Esophagus muscularis mucosa (tissue), 4 donors: ENCODE measurements around the gene PRLR. TPM values are rescaled to one million over a fixed set of nuclear protein-coding genes. Genes with fewer than 3 reads are reported as not detected.
A peak's percentile ranks its signal among the peaks of the same experiment; 100 is the strongest.

Experiments used
- DNase-seq: peaks from one replicate; pipeline ENCODE4 v3.0.0-alpha.2; 2017; ENCODE audit errors: extremely low spot score
- H3K27ac ChIP-seq, 4 donors: fragments of 200-600 bp; sonication (generic); replicated peaks in 1 of 4; 1 replicate in 3 of 4; 2 replicates in 1 of 4; pipeline ENCODE4 v1.5.1; 2016 to 2019; ENCODE audit warnings: mild to moderate bottlenecking in 1 of 4
- H3K27me3 ChIP-seq, 4 donors: fragments of 200-600 bp; sonication (generic); one replicate each; pipeline versions ENCODE4 v1.5.1 to v1.6.0; 2016 to 2019
- H3K36me3 ChIP-seq, 4 donors: fragments of 200-600 bp; sonication (generic); one replicate each; pipeline ENCODE4 v1.5.1; 2016 to 2019
- H3K4me1 ChIP-seq, 4 donors: fragments of 200-600 bp; sonication (generic); one replicate each; pipeline ENCODE4 v1.5.1; 2016 to 2019
- H3K4me3 ChIP-seq, 4 donors: fragments of 200-600 bp; sonication (generic); 1 replicate in 2 of 4; 2 replicates in 2 of 4; pipeline ENCODE4 v1.5.1; 2016 to 2019; ENCODE audit warnings: mild to moderate bottlenecking in 4 of 4, moderate library complexity in 1 of 4
- H3K9me3 ChIP-seq, 4 donors: fragments of 200-600 bp; sonication (generic); 1 replicate in 3 of 4; 2 replicates in 1 of 4; pipeline ENCODE4 v1.5.1; 2016 to 2019
- EP300 ChIP-seq: sonication (generic); formaldehyde crosslinking; IDR thresholded peaks from one replicate; pipeline ENCODE4 v1.6.1; 2017; ENCODE audit warnings: antibody characterized with exemption
- POLR2A ChIP-seq: fragments of 450-650 bp; IDR thresholded peaks from one replicate; pipeline ENCODE4 v1.6.1; 2017; ENCODE audit warnings: antibody characterized with exemption, moderate library complexity, mild to moderate bottlenecking, low read depth
- POLR2AphosphoS5 ChIP-seq, 2 donors: sonication (generic); formaldehyde crosslinking; IDR thresholded peaks; one replicate each; pipeline ENCODE4 v1.6.1; 2017; ENCODE audit warnings: antibody characterized with exemption in 2 of 2
- WGBS: methylation state at CpG from one replicate; pipeline ENCODE4 v1.1.5; 2018; 5-methylcytosine and 5-hydroxymethylcytosine counted together
- intact Hi-C: fragments of 100-400 bp; cut with DNase I; formaldehyde crosslinking; loops from one replicate; pipeline ENCODE4 v1.15.1; 2023
- total RNA-seq, 4 donors: library from RNA; depleted of rRNA; stranded (reverse); fragments of >200 nt; gene quantifications; one replicate each; pipeline versions ENCODE4 v1.1.0 to v1.2.1, GENCODE V29; 2016
- TF ChIP-seq, protein P1 (sequence below), 3 experiments: fragments of 200-600 bp in 2 of 3; fragments of 450-650 bp in 1 of 3; sonication (generic) in 2 of 3; IDR thresholded peaks; one replicate each; pipeline ENCODE4 v1.5.1; 2017 to 2019; ENCODE audit warnings: antibody characterized with exemption in 3 of 3, mild to moderate bottlenecking in 2 of 3, moderate library complexity in 1 of 3

PRLR gene
- total RNA-seq, 4 donors from 2014 or later, result 0.66 to 1.7 (median 0.79) TPM

DNA sequence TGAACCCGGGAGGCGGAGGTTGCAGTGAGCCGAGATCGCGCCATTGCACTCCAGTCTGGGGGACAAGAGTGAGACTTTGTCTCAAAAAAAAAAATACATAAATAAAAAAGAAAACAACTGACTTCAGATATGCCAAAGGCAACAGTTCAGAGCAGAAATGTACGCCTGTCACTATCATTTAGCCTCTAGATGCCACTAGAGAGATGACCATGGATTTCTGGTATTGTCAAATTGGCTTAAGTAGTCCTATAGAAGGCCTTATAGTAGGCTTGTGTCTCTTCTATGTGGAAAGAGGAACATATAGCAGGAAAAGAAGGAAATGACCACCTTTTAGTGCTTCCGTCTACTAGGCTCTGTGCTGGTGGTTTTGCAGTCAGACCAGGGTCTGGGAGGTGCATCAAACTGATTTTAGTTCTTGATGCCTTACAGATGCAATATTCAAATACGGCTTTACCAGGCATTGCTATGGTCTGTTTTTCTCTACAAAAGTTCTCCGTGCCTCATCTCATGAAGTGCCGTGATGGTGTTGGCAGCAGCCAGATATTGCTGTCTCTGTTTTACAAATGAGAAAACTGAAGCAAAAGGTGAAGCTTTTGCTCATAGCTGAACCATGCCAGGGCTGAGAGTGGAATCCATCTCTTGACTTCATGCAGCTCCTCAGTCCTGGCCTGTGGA is 199.7 kb downstream of the PRLR start:
- no peak overlapping the region for H3K27ac ChIP-seq
- H3K9me3 ChIP-seq, result no peaks in the 10 kb centered on the region
- no peaks in the 10 kb centered on the region for H3K4me1 ChIP-seq
- no peak overlapping the region for H3K4me3 ChIP-seq
- H3K36me3 ChIP-seq, result no peaks in the 10 kb centered on the region
- DNase-seq, result peak; percentile 39
- intact Hi-C loops, result no loop called here
- WGBS, result 83% methylated on average over 10 of the region's 10 CpGs
- no peaks in the 10 kb centered on the region for H3K27me3 ChIP-seq
- TF ChIP-seq POLR2AphosphoS5 (IDR thresholded peaks at IDR 0.05), result no peak
- no peak for TF ChIP-seq EP300
- TF ChIP-seq, protein P1, sequence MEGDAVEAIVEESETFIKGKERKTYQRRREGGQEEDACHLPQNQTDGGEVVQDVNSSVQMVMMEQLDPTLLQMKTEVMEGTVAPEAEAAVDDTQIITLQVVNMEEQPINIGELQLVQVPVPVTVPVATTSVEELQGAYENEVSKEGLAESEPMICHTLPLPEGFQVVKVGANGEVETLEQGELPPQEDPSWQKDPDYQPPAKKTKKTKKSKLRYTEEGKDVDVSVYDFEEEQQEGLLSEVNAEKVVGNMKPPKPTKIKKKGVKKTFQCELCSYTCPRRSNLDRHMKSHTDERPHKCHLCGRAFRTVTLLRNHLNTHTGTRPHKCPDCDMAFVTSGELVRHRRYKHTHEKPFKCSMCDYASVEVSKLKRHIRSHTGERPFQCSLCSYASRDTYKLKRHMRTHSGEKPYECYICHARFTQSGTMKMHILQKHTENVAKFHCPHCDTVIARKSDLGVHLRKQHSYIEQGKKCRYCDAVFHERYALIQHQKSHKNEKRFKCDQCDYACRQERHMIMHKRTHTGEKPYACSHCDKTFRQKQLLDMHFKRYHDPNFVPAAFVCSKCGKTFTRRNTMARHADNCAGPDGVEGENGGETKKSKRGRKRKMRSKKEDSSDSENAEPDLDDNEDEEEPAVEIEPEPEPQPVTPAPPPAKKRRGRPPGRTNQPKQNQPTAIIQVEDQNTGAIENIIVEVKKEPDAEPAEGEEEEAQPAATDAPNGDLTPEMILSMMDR (IDR thresholded peaks at IDR 0.05), result no peak
- TF ChIP-seq POLR2A, result no peak

DNA sequence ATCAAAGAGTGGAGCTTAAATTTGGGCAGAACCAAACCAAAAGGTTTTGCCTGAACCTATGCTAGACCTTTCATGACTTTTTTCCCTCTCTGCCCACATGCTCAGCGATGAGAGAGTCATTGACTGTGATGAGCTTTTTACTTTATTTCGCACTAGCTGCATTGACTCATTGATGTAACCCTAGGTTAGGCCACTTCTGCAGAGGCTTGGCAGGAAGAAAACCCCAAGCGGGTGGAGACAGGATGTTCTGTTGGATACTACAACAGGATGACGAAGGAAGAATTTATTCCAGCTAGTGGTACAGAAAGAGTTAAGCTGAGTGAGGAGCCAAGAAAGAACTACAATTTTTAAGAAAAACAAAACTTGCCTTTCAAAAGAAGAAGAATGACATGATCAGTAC is 201.0 kb downstream of the PRLR start:
- Histone ChIP-seq H3K27ac (no peak overlapping the region), H3K4me3 (no peak overlapping the region)
- 59% methylated on average over 4 of the region's 4 CpGs for WGBS

DNA sequence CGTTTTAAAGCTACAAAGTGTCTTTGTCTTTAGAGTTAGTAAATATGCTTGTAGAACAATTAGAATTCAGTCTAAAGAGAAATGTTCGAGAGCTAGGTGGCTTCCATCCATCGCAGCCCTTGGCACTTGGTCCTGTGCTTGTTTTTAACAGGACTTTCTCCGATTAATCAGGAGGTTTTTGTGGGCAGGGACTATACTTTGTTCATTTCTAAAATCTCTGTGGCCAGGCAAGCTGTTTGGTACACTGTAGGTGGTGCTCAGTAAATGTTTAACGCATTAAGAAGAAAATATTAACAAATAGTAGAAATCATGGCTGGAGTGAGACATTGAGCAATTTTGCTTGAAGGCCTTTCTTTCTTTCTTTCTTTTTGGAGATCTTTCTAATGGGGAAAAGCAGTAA is 203.3 kb downstream of the PRLR start:
- WGBS, result 79% methylated on average over 5 of the region's 5 CpGs

More for the DNA sequence above, 201.0 kb downstream of the PRLR start:
- Histone ChIP-seq H3K36me3 (no peaks in the 10 kb centered on the region), H3K9me3 (no peaks in the 10 kb centered on the region), H3K4me1 (no peaks in the 10 kb centered on the region), H3K27me3 (no peaks in the 10 kb centered on the region)
- TF ChIP-seq, protein P1 (IDR thresholded peaks at IDR 0.05), result no peak
- no peak for TF ChIP-seq POLR2AphosphoS5 (IDR thresholded peaks at IDR 0.05)
- TF ChIP-seq EP300, result no peak
- no peak for TF ChIP-seq POLR2A
- intact Hi-C loops, result no loop called here
- no peak for DNase-seq

DNA sequence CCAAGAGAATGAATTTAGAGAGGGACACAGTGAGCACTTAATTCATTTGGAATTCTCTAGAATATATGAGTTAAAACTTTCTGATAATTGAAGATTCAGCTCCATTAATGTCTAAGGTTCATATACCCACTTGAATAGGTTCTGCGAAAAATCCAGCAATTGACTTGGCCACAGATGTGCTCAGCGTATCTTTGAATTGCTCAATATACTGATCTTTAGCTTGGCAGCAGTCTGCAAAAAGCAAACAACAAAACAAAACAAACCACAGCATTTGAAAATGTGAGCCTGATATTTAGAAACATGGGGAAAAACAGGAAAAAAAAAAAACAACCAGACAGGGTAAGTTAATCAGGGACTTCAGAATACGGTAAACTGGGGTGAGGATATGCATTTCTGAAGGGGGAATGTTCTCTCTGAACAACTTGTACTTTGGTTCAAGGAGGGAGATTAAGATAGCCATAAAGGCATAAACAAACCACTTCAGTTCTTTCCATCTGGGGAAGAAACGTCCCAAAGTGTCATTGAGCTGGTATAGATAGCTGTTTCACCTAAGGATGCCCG is 203.9 kb downstream of the PRLR start:
- Histone ChIP-seq H3K27me3 (no peaks in the 10 kb centered on the region), H3K27ac (no peak overlapping the region), H3K4me3 (no peak overlapping the region), H3K4me1 (no peaks in the 10 kb centered on the region), H3K9me3 (no peaks in the 10 kb centered on the region), H3K36me3 (no peaks in the 10 kb centered on the region)
- TF ChIP-seq POLR2A (no peak), POLR2AphosphoS5 (IDR thresholded peaks at IDR 0.05) (no peak), EP300 (no peak)
- TF ChIP-seq, protein P1 (IDR thresholded peaks at IDR 0.05), result no peak
- DNase-seq, result no peak
- 80% methylated on average over 5 of the region's 5 CpGs for WGBS
- intact Hi-C loops, result no loop called here

More for the DNA sequence above, 203.3 kb downstream of the PRLR start:
- intact Hi-C loops, result no loop called here
- Histone ChIP-seq H3K27ac (no peak overlapping the region), H3K36me3 (no peaks in the 10 kb centered on the region), H3K4me3 (no peak overlapping the region), H3K27me3 (no peaks in the 10 kb centered on the region), H3K4me1 (no peaks in the 10 kb centered on the region), H3K9me3 (no peaks in the 10 kb centered on the region)
- TF ChIP-seq POLR2AphosphoS5 (IDR thresholded peaks at IDR 0.05) (no peak), EP300 (no peak), POLR2A (no peak)
- TF ChIP-seq, protein P1 (IDR thresholded peaks at IDR 0.05), result no peak
- DNase-seq, result no peak
